HUES6 (cell line): ENCODE data around the gene SAC3D1.
"Not testable (repeated sequence)": the region's sequence is repeated elsewhere in the genome, so short reads cannot be mapped to it uniquely, and the experiment has no call there.

Experiments
- H3K27ac ChIP-seq: 2 replicates; pipeline ENCODE4 v1.7.0; 2013; ENCODE audit warnings: low read depth, mild to moderate bottlenecking, low read length, inconsistent platforms
- H3K27me3 ChIP-seq: 2 replicates; pipeline ENCODE4 v1.6.1; 2013; ENCODE audit warnings: low read length; ENCODE audit not compliant: control insufficient read depth, insufficient read depth
- H3K36me3 ChIP-seq: 2 replicates; pipeline ENCODE4 v1.6.1; 2013; ENCODE audit warnings: low read length; ENCODE audit not compliant: control insufficient read depth, insufficient read depth
- H3K4me1 ChIP-seq: 2 replicates; pipeline ENCODE4 v1.6.1; 2013; ENCODE audit warnings: low read length; ENCODE audit not compliant: control insufficient read depth, insufficient read depth
- H3K4me3 ChIP-seq: 2 replicates; pipeline ENCODE4 v1.5.1; 2013; ENCODE audit warnings: low read depth, low read length
- H3K9ac ChIP-seq: one replicate; pipeline ENCODE4 v1.6.1; 2013; ENCODE audit warnings: mild to moderate bottlenecking, low read length
- H3K9me3 ChIP-seq: 2 replicates; pipeline ENCODE4 v1.6.1; 2013; ENCODE audit warnings: low read depth, low read length; ENCODE audit not compliant: control insufficient read depth, insufficient read depth

SAC3D1 gene

GRCh38 chr11:65040847-65041622, at the start of gene SAC3D1:
SAC3D1 (plus strand) TSS chr11:65041210; CDS start chr11:65041293, 83 bp downstream.
- peaks cover 28% of the 10 kb centered on the region for H3K36me3 ChIP-seq
- H3K9ac ChIP-seq = peak within 1 kb of the TSS; percentile 90
- peak within 1 kb of the TSS; percentile 85 for H3K27ac ChIP-seq
- H3K4me3 ChIP-seq = peak within 1 kb of the TSS; percentile 84
- no peaks in the 10 kb centered on the region for H3K27me3 ChIP-seq
- H3K4me1 ChIP-seq = no peaks in the 10 kb centered on the region
- no peaks in the 10 kb centered on the region for H3K9me3 ChIP-seq

DNA sequence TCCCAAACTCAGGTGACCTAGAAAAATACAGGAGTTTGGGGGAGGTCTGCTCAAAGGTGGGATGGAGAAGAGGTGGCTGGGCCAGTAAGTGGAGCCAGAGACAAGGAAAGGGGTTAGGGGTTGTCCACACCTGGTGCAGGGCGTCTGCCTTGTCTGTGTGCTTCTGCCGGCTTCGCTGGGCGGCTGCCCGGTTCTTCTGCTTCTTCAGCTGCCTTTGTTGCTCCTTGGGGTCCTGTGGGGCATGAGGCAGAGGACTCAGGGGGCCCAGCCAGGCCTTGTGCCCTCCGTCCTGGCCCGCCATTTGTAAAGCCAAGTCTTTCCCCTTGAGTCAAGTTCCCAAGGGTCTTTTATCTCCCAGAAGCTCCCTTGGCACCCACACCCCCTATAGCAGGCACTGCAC, 46.7 kb upstream of the SAC3D1 start:
- no peaks in the 10 kb centered on the region for H3K36me3 ChIP-seq
- H3K9me3 ChIP-seq = no peaks in the 10 kb centered on the region
- peaks cover 12% of the 10 kb centered on the region for H3K4me1 ChIP-seq
- no peak overlapping the region for H3K9ac ChIP-seq
- no peaks in the 10 kb centered on the region for H3K27me3 ChIP-seq
- H3K27ac ChIP-seq = no peak overlapping the region
- no peak overlapping the region for H3K4me3 ChIP-seq

GRCh38 chr11:64996327-64996709, 44.7 kb upstream of the SAC3D1 start:
- Histone ChIP-seq H3K36me3 (no peaks in the 10 kb centered on the region), H3K4me3 (peak overlapping the region; percentile 13; the same call in 1 of the 2 replicates), H3K27me3 (no peaks in the 10 kb centered on the region), H3K4me1 (peaks cover 12% of the 10 kb centered on the region), H3K9me3 (no peaks in the 10 kb centered on the region), H3K9ac (no peak overlapping the region), H3K27ac (no peak overlapping the region)

GRCh38 chr11:64996710-64997380, 44.2 kb upstream of the SAC3D1 start, which contains the start of gene BATF2:
BATF2 (minus strand) TSS chr11:64996971; CDS start chr11:64996914, 57 bp downstream.
- Histone ChIP-seq H3K27ac (no peak within 1 kb of the TSS), H3K9ac (no peak within 1 kb of the TSS)

DNA sequence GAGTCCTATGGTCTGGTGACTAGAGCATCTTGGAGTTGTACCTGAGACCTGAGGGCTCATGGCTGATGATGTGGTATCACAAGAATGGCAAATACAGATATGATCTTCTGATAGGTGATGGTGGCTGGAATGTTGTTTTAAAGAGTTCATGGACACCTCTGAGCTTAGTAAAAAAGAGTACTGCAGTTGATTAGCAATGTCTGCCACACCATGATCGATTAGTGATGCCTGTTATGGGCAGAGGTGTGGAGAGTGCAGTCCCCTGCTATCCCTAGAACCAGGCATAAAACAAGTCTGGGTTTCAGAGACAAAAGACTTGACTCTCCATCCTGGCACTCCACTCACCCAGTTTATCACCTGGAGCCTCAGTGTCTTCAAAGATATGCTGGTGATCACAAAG, 42.9 kb upstream of the SAC3D1 start:
- Histone ChIP-seq H3K36me3 (no peaks in the 10 kb centered on the region), H3K27ac (no peak overlapping the region), H3K9ac (no peak overlapping the region), H3K9me3 (no peaks in the 10 kb centered on the region), H3K4me3 (no peak overlapping the region), H3K27me3 (no peaks in the 10 kb centered on the region), H3K4me1 (peaks cover 12% of the 10 kb centered on the region)

More at GRCh38 chr11:64996710-64997380, 44.2 kb upstream of the SAC3D1 start, which contains the start of gene BATF2:
- no peaks in the 10 kb centered on the region for H3K27me3 ChIP-seq
- peaks cover 12% of the 10 kb centered on the region for H3K4me1 ChIP-seq
- H3K9me3 ChIP-seq = no peaks in the 10 kb centered on the region
- H3K36me3 ChIP-seq = no peaks in the 10 kb centered on the region
- H3K4me3 ChIP-seq = peak within 1 kb of the TSS; percentile 24; the same call in 1 of the 2 replicates

DNA sequence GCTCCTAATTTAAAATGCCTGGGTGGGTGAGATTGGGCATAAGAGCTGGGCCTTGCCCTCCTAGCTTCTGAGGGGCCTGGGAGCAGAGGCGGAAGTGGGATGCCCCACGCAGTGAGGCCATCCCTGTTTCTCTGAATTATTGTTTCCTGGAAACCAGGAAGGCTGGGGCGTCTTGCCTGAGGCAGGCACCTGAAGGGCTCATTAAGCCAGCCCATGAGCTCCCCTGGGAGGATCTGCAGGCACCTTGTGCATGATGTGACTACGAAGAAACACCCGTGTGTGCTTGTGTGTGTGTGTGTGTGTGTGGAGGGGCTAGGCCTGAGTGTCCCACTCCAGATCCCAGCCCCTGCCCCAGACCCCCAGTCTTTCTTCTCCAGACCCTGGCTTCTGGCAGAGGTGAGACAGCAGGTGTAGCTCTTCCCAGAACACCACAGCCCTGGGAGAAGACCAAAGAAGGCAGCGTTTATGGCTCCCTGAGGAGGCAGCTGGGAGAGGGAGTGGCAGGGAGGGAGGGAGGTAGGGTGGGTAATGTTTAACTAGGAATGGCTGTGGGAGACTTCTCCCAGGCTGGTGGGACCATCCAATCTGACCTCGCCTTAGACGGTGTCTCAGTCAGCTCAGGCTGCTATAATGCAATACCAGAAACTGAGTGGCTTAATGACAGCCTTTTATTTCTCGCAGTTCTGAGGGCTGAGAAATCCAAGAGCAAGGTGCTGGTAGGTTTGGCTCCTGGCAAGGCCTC, 42.1 kb upstream of the SAC3D1 start:
- no peaks in the 10 kb centered on the region for H3K9me3 ChIP-seq
- H3K4me3 ChIP-seq = no peak overlapping the region
- no peak overlapping the region for H3K9ac ChIP-seq
- H3K4me1 ChIP-seq = peaks cover 12% of the 10 kb centered on the region
- no peak overlapping the region for H3K27ac ChIP-seq
- no peaks in the 10 kb centered on the region for H3K36me3 ChIP-seq
- no peaks in the 10 kb centered on the region for H3K27me3 ChIP-seq

DNA sequence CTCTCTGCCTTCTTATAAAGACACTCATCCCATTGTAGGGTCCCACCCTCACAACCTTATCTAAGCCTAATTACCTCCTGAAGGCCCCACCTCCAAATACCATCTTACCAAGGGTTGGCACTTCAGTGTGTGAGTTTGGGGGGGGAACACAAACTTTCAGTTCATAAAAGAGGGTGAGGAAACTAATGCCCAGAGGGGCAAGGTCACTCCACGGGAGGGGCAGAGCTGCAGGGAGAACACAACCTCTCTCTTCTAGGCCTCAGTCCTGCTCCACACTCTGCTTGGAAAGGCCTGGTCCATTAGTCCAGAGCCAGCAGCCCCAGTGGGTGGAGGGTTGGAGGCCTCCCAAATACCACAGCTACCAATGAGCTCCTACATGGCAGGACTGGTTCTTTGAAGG, 41.5 kb upstream of the SAC3D1 start:
- Histone ChIP-seq H3K4me1 (peaks cover 12% of the 10 kb centered on the region), H3K9me3 (no peaks in the 10 kb centered on the region), H3K9ac (no peak overlapping the region), H3K27me3 (no peaks in the 10 kb centered on the region), H3K36me3 (no peaks in the 10 kb centered on the region), H3K4me3 (no peak overlapping the region), H3K27ac (no peak overlapping the region)

DNA sequence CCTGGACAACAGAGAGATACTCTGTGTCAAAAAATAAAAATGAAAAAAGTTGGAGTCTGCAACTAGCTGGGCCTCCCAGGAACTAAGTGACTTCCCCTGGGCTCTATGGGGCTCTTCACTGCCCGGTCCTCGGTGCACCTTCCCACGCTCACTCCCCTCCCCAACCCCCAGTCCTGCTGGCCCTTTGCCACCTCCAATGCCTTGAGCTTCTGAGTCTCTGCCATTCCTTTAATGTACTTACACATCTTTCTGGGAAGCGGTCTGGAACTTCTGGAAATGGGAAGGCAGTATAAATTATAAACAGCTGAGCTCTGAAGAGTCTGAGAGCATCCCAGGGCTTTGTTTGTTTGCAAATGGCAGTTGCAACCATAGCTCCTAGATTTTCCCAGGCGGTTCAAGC, 38.3 kb upstream of the SAC3D1 start:
- no peaks in the 10 kb centered on the region for H3K9me3 ChIP-seq
- H3K36me3 ChIP-seq = no peaks in the 10 kb centered on the region
- no peak overlapping the region for H3K4me3 ChIP-seq
- H3K27me3 ChIP-seq = no peaks in the 10 kb centered on the region
- no peaks in the 10 kb centered on the region for H3K4me1 ChIP-seq
- no peak overlapping the region for H3K27ac ChIP-seq
- H3K9ac ChIP-seq = no peak overlapping the region

DNA sequence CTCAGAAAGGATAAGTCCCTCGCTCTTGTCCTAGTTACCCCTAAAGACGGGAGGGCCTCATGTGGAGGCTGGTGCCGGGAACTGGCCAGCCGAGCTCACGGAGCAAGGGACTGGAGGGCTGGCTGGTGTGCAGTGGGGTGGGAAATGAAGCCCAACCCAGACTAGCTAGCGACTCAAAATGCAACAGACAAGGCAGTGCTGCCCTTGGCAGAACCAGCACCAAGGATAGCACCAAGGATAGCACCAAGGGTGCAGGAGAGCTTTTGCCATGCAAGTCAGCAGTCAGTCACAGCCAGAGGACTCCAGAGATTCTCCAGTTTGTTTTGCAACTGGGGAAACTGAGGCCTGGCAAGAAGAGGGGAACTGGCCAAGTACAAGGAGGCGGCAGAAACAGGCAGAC, 37.7 kb upstream of the SAC3D1 start:
- no peaks in the 10 kb centered on the region for H3K36me3 ChIP-seq
- no peak overlapping the region for H3K27ac ChIP-seq
- H3K27me3 ChIP-seq = no peaks in the 10 kb centered on the region
- no peaks in the 10 kb centered on the region for H3K9me3 ChIP-seq
- H3K4me1 ChIP-seq = no peaks in the 10 kb centered on the region
- H3K9ac ChIP-seq = no peak overlapping the region
- no peak overlapping the region for H3K4me3 ChIP-seq

DNA sequence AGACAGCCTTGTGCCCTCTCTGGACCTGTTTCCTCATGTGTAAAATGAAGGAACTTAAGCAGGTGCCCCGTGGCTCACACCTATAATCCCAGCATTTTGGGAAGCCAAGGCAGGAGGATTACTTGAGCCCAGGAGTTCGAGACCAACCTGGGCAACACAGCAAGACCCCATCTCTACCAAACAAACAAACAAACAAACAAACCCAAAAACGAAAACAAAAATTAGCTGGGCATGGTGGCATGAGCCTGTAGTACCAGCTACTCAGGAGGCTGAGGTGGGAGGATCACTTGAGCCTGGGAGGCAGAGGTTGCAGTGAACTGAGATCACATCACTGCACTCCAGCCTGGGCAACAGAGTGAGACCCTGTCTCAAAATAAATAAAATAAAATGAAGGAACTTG, 37.0 kb upstream of the SAC3D1 start:
- H3K27ac ChIP-seq, H3K27me3 ChIP-seq, H3K36me3 ChIP-seq, H3K9me3 ChIP-seq, H3K4me3 ChIP-seq, H3K9ac ChIP-seq, H3K4me1 ChIP-seq: not testable (repeated sequence)

DNA sequence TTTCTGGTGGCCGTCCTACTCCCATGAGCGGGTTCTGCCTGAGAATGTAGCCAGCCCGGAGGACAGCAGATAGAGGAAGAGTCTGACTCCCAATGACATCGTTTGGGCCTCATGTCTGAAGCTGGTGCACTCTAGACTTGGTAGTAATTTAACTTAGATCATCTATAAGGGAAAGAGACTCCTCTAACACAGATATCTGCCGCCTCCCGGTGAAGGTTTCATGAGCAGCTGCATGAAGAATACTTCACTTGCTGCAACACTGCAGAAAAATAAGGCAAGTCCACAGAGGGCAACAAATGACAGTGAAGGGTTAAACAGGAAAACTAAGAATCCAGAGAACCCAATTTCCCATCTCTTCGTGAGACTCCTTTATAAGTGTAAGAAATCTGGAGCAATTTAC, 33.0 kb upstream of the SAC3D1 start:
- H3K36me3 ChIP-seq = no peaks in the 10 kb centered on the region
- no peaks in the 10 kb centered on the region for H3K4me1 ChIP-seq
- no peak overlapping the region for H3K27ac ChIP-seq
- no peaks in the 10 kb centered on the region for H3K9me3 ChIP-seq
- H3K27me3 ChIP-seq = no peaks in the 10 kb centered on the region
- no peak overlapping the region for H3K9ac ChIP-seq
- H3K4me3 ChIP-seq = no peak overlapping the region
